A549 (cell line): ENCODE measurements around the gene ERAL1. TPM values are rescaled to one million over a fixed set of nuclear protein-coding genes. Genes with fewer than 3 reads are reported as not detected.

Source experiments
- ATAC-seq, 2 experiments: fragments of 200-7000 bp in 1 of 2; fragments of >200 bp in 1 of 2; cut with Nextera tagmentation in 1 of 2; cut with Tn5 transposase in 1 of 2; 3 replicates each; pipeline versions ENCODE4 v1.8.0 to v1.9.1; 2018 to 2020; ENCODE audit warnings: mild to moderate bottlenecking in 1 of 2, moderate library complexity in 1 of 2
- CTCF ChIA-PET: fragments of 300-600 bp; sonication (Branson Sonifier 250); formaldehyde crosslinking; extraction: SDS; loops from one replicate; lab custom pipeline; 2021; ENCODE audit warnings: antibody characterized with exemption, inconsistent platforms; lab: Yijun Ruan, JAX
- POLR2A ChIA-PET: fragments of 350-600 bp; formaldehyde crosslinking; extraction: SDS; loops from one replicate; lab custom pipeline; 2021; ENCODE audit warnings: antibody characterized with exemption, inconsistent platforms; lab: Yijun Ruan, JAX
- DNase-seq, 2 experiments: peaks; one replicate each; pipeline versions ENCODE4 v3.0.0 to v3.0.0-alpha.2; 2011 to 2016; ENCODE audit warnings: low read depth in 1 of 2, low spot score in 1 of 2
- FAIRE-seq: peaks from 2 replicates; lab custom pipeline; 2011; peaks lifted over from hg19 to GRCh38; lab: Jason Lieb, UNC
- H3K27ac ChIP-seq, 2 experiments: fragments of >200 bp; sonication (Bioruptor Twin); formaldehyde crosslinking; 3 replicates each; pipeline ENCODE4 v1.5.1; 2016 to 2017
- H3K4me1 ChIP-seq: fragments of >200 bp; sonication (Bioruptor Twin); formaldehyde crosslinking; 3 replicates; pipeline ENCODE4 v1.6.1; 2016
- H3K4me2 ChIP-seq: fragments of >200 bp; sonication (Bioruptor Twin); formaldehyde crosslinking; 3 replicates; pipeline ENCODE4 v1.6.1; 2016
- H3K4me3 ChIP-seq: fragments of >200 bp; sonication (Bioruptor Twin); formaldehyde crosslinking; 3 replicates; pipeline ENCODE4 v1.5.1; 2016
- H3K9me3 ChIP-seq: fragments of >200 bp; sonication (Bioruptor Twin); formaldehyde crosslinking; 3 replicates; pipeline ENCODE4 v1.6.1; 2016
- ATOH8 ChIP-seq: fragments of 250-450 bp; sonication (Bioruptor Pico); IDR thresholded peaks from 2 replicates; pipeline ENCODE4 v1.5.0; 2020; ENCODE audit warnings: low read depth, mild to moderate bottlenecking, moderate library complexity
- CBX2 ChIP-seq: fragments of 200-600 bp; sonication (generic); IDR thresholded peaks from 2 replicates; pipeline ENCODE4 v1.6.1; 2016; ENCODE audit warnings: low read depth, mild to moderate bottlenecking, borderline replicate concordance
- CTCF ChIP-seq: fragments of >200 bp; sonication (Bioruptor Twin); formaldehyde crosslinking; IDR thresholded peaks from 3 replicates; pipeline ENCODE4 v1.5.1; 2016
- ELK1 ChIP-seq: fragments of 150-350 bp; IDR thresholded peaks from 2 replicates; pipeline ENCODE4 v1.6.1; 2014; ENCODE audit warnings: low read depth, mild to moderate bottlenecking, low read length
- ESRRA ChIP-seq: fragments of 150-350 bp; IDR thresholded peaks from 2 replicates; pipeline ENCODE4 v1.6.1; 2014; ENCODE audit warnings: mild to moderate bottlenecking, low read length, borderline replicate concordance
- FOSB ChIP-seq: fragments of 250-450 bp; sonication (Bioruptor Pico); IDR thresholded peaks from 2 replicates; pipeline ENCODE4 v1.5.0; 2020; ENCODE audit warnings: mild to moderate bottlenecking, moderate library complexity
- GATA3 ChIP-seq: IDR thresholded peaks from 2 replicates; pipeline ENCODE4 v1.6.1; 2012; ENCODE audit warnings: borderline replicate concordance
- HDAC2 ChIP-seq: fragments of 200-600 bp; sonication (generic); IDR thresholded peaks from 2 replicates; pipeline ENCODE4 v1.6.1; 2016
- HEYL ChIP-seq: fragments of 250-450 bp; sonication (Bioruptor Pico); IDR thresholded peaks from 2 replicates; pipeline ENCODE4 v1.8.0; 2021; ENCODE audit warnings: mild to moderate bottlenecking, moderate library complexity
- HMGXB4 ChIP-seq: fragments of 250-450 bp; sonication (Bioruptor Pico); IDR thresholded peaks from 2 replicates; pipeline ENCODE4 v1.5.0; 2021; ENCODE audit warnings: mild to moderate bottlenecking, moderate library complexity, borderline replicate concordance
- HOXB5 ChIP-seq: fragments of 250-450 bp; sonication (Bioruptor Pico); IDR thresholded peaks from 2 replicates; pipeline ENCODE4 v1.5.0; 2020; ENCODE audit warnings: mild to moderate bottlenecking, moderate library complexity
- KDM1A ChIP-seq: fragments of 200-600 bp; sonication (generic); IDR thresholded peaks from 2 replicates; pipeline ENCODE4 v1.6.1; 2016; ENCODE audit warnings: low read depth, mild to moderate bottlenecking
- MAFK ChIP-seq: fragments of 450-650 bp; IDR thresholded peaks from 2 replicates; pipeline ENCODE4 v1.6.1; 2014; ENCODE audit not compliant: partially characterized antibody
- MAX ChIP-seq: IDR thresholded peaks from 2 replicates; pipeline ENCODE4 v1.6.1; 2012
- MAZ ChIP-seq: fragments of 150-350 bp; IDR thresholded peaks from 2 replicates; pipeline ENCODE4 v1.6.1; 2014; ENCODE audit warnings: antibody characterized with exemption, low read depth, low read length, borderline replicate concordance
- POLR2AphosphoS2 ChIP-seq: conservative IDR thresholded peaks from 2 replicates; pipeline ENCODE4 v1.6.1; 2012; ENCODE audit warnings: low read length, improper control_type of control experiment, inconsistent platforms
- RAD21 ChIP-seq, 2 experiments: fragments of >200 bp in 1 of 2; sonication (Bioruptor Twin) in 1 of 2; formaldehyde crosslinking in 1 of 2; IDR thresholded peaks in 1 of 2; conservative IDR thresholded peaks in 1 of 2; 2 replicates in 1 of 2; 3 replicates in 1 of 2; pipeline ENCODE4 v1.6.1; 2012 to 2018; ENCODE audit warnings: inconsistent platforms in 1 of 2
- RCOR1 ChIP-seq: fragments of 150-350 bp; IDR thresholded peaks from 2 replicates; pipeline ENCODE4 v1.6.1; 2014; ENCODE audit warnings: antibody characterized with exemption, low read length, low read depth
- RFX5 ChIP-seq: fragments of 450-650 bp; IDR thresholded peaks from 2 replicates; pipeline ENCODE4 v1.7.1; 2014; ENCODE audit warnings: antibody characterized with exemption, mild to moderate bottlenecking, moderate library complexity
- RNF2 ChIP-seq: fragments of 200-600 bp; sonication (generic); IDR thresholded peaks from 2 replicates; pipeline ENCODE4 v1.6.1; 2016; ENCODE audit warnings: low read depth, mild to moderate bottlenecking, antibody characterized with exemption, moderate library complexity, borderline replicate concordance
- SMC3 ChIP-seq: fragments of >200 bp; sonication (Bioruptor Twin); formaldehyde crosslinking; IDR thresholded peaks from 3 replicates; pipeline ENCODE4 v1.6.1; 2018; ENCODE audit warnings: inconsistent platforms
- SREBF2 ChIP-seq: fragments of 450-650 bp; IDR thresholded peaks from 2 replicates; pipeline ENCODE4 v1.6.1; 2014; ENCODE audit warnings: mild to moderate bottlenecking, moderate library complexity
- TFCP2L1 ChIP-seq: fragments of 250-450 bp; sonication (Bioruptor Pico); IDR thresholded peaks from 2 replicates; pipeline ENCODE4 v1.5.0; 2021; ENCODE audit warnings: mild to moderate bottlenecking
- TP53 ChIP-seq: fragments of 250-450 bp; sonication (Bioruptor Pico); IDR thresholded peaks from 2 replicates; pipeline ENCODE4 v1.5.0; 2021; ENCODE audit warnings: mild to moderate bottlenecking, moderate library complexity
- ZC3H11A ChIP-seq: fragments of 450-650 bp; IDR thresholded peaks from 2 replicates; pipeline ENCODE4 v1.6.1; 2014; ENCODE audit warnings: antibody characterized with exemption, mild to moderate bottlenecking
- ZNF302 ChIP-seq: fragments of 250-450 bp; sonication (Bioruptor Pico); IDR thresholded peaks from 2 replicates; pipeline ENCODE4 v1.9.0; 2021; ENCODE audit warnings: inconsistent platforms, mild to moderate bottlenecking, moderate library complexity
- WGBS: methylation state at CpG from one replicate; pipeline ENCODE4 v1.1.6; 2017; ENCODE audit errors: missing lambda C conversion rate; 5-methylcytosine and 5-hydroxymethylcytosine counted together
- polyA plus RNA-seq, 4 experiments: library from polyadenylated mRNA; depleted of rRNA in 3 of 4; stranded (reverse); fragments of >200 nt; fragmentation: RNase III in 1 of 4; extraction: RNeasy Plus Mini Kit Qiagen cat#74134 plus additional on column Dnase treatment in 1 of 4; gene quantifications; 2 replicates in 3 of 4; 3 replicates in 1 of 4; pipeline ENCODE4 v1.2.3, GENCODE V29; 2011 to 2017

The ERAL1 gene
- polyA plus RNA-seq, 2 of the 4 experiments (the other 2 are of a cell fraction), result 78.9 to 88.3 TPM

GRCh38 chr17:28878158-28878910 is 23.5 kb downstream of the ERAL1 start:
- DNase-seq (no peak), ATAC-seq (no peak), FAIRE-seq (no peak)
- ChIA-PET CTCF (interaction anchor here (0.6 to 5.9 kb wide), 21 partner anchors 8 to 1448 kb away, joined by 3 to 82 read pairs (median 4); partner anchors contain the start of genes DHRS13, FLOT2, NEK8 and SDF2), POLR2A (interaction anchor here (1.0 kb wide), 1 partner anchor 152 kb away, joined by 3 read pairs; no protein-coding TSS in a partner anchor)
- H3K4me2 ChIP-seq, result no peak overlapping the region
- TF ChIP-seq ELK1 (no peak), MAZ (no peak), HOXB5 (CRISPR knock-in tag) (no peak), TFCP2L1 (CRISPR knock-in tag) (no peak), RAD21 (conservative IDR thresholded peaks at IDR 0.05 in 1 of 2, IDR thresholded peaks at IDR 0.05 in 1 of 2) (no peak)
- H3K27ac ChIP-seq, result no peak overlapping the region
- WGBS, result 86% methylated on average over 2 of the region's 2 CpGs
- H3K4me3 ChIP-seq, result no peak overlapping the region
- no peaks in the 10 kb centered on the region for H3K9me3 ChIP-seq
- no peaks in the 10 kb centered on the region for H3K4me1 ChIP-seq

- Histone ChIP-seq H3K4me2 (no peak overlapping the region), H3K27ac (no peak overlapping the region), H3K4me1 (no peaks in the 10 kb centered on the region), H3K9me3 (no peaks in the 10 kb centered on the region), H3K4me3 (no peak overlapping the region)
- POLR2A ChIA-PET, result interaction anchor here (1.0 kb wide), 1 partner anchor 152 kb away, joined by 3 read pairs; no protein-coding TSS in a partner anchor
- FAIRE-seq (no peak), DNase-seq (peak; percentile 81 to 90), ATAC-seq (peak; percentile 77 to 96)
- WGBS, result 89% methylated on average over 4 of the region's 4 CpGs
- CTCF ChIA-PET, result interaction anchor here (0.6 to 5.9 kb wide), 24 partner anchors 8 to 1448 kb away, joined by 3 to 82 read pairs (median 4); partner anchors contain the start of genes DHRS13, FLOT2, NEK8 and SDF2
- peak; percentile 48 for TF ChIP-seq CTCF
- TF ChIP-seq GATA3, result no peak
- TF ChIP-seq TP53 (CRISPR knock-in tag), result no peak
- no peak for TF ChIP-seq ESRRA
- TF ChIP-seq CBX2, result no peak
- TF ChIP-seq RAD21 (conservative IDR thresholded peaks at IDR 0.05 in 1 of 2, IDR thresholded peaks at IDR 0.05 in 1 of 2), result peak; percentile 67 to 88
- TF ChIP-seq SMC3, result peak; percentile 42; the same call in 2 of the 3 replicates
- TF ChIP-seq KDM1A, result no peak
These were observed 24.2 kb downstream of the ERAL1 start for GRCh38 chr17:28878981-28879380.

- 82% methylated on average over 9 of the region's 9 CpGs for WGBS
- ChIA-PET POLR2A (no interaction called here), CTCF (interaction anchor here (1.1 to 5.9 kb wide), 13 partner anchors 10 to 152 kb away, joined by 3 to 82 read pairs (median 7); partner anchors contain the start of genes DHRS13, FLOT2, NEK8 and TLCD1)
- no peaks in the 10 kb centered on the region for H3K4me1 ChIP-seq
- DNase-seq (no peak), ATAC-seq (no peak), FAIRE-seq (no peak)
- H3K9me3 ChIP-seq, result no peaks in the 10 kb centered on the region
- H3K4me3 ChIP-seq, result no peak overlapping the region
- H3K4me2 ChIP-seq, result no peak overlapping the region
- H3K27ac ChIP-seq, result no peak overlapping the region
- TF ChIP-seq ATOH8 (no peak), RCOR1 (no peak), POLR2AphosphoS2 (no peak), HEYL (CRISPR knock-in tag) (no peak), SREBF2 (no peak), MAFK (no peak), HDAC2 (no peak), RNF2 (no peak), ZC3H11A (no peak), CBX2 (no peak), ZNF302 (CRISPR knock-in tag) (no peak), SMC3 (no peak), HMGXB4 (CRISPR knock-in tag) (no peak), RFX5 (no peak), FOSB (CRISPR knock-in tag) (no peak), MAX (no peak)
These were observed 25.2 kb downstream of the ERAL1 start for GRCh38 chr17:28879886-28880571.
